G401.6 (cell line): ENCODE measurements around the gene GRIN1.
A peak's percentile ranks its signal among the peaks of the same experiment; 100 is the strongest.

ENCODE experiments used
- FAIRE-seq: peaks from 2 replicates; lab custom pipeline; 2012; peaks lifted over from hg19 to GRCh38; lab: Jason Lieb, UNC

Gene GRIN1

GRCh38 chr9:137194909-137195308 is 56.0 kb downstream of the GRIN1 start:
- no peak for FAIRE-seq

GRCh38 chr9:137195525-137196220 is 56.7 kb downstream of the GRIN1 start:
- FAIRE-seq: no peak

- no peak for FAIRE-seq
Observed at GRCh38 chr9:137198051-137198901, 59.3 kb downstream of the GRIN1 start.

GRCh38 chr9:137198902-137199283 is 59.9 kb downstream of the GRIN1 start:
- no peak for FAIRE-seq

GRCh38 chr9:137199411-137200121 is 60.6 kb downstream of the GRIN1 start:
- FAIRE-seq: no peak

- FAIRE-seq: peak; percentile 95
Observed at GRCh38 chr9:137200311-137201204, 61.6 kb downstream of the GRIN1 start, which contains the start of gene TPRN. Gene TPRN (minus strand): TSS chr9:137200741. CDS start chr9:137200711, 30 bp downstream.

- no peak for FAIRE-seq
Observed at GRCh38 chr9:137201205-137201868, 62.4 kb downstream of the GRIN1 start.

GRCh38 chr9:137202966-137203365 is 64.0 kb downstream of the GRIN1 start:
- FAIRE-seq: no peak

GRCh38 chr9:137204731-137205125 is 65.8 kb downstream of the GRIN1 start:
- FAIRE-seq: no peak

- FAIRE-seq: no peak
Observed at GRCh38 chr9:137205126-137206069, 66.4 kb downstream of the GRIN1 start, which contains the start of the genes NDOR1 and TMEM203. Gene NDOR1 (plus strand): TSS chr9:137205700. CDS start chr9:137205778, 78 bp downstream. Gene TMEM203 (minus strand): TSS chr9:137205648. CDS start chr9:137205414, 234 bp downstream.

GRCh38 chr9:137206602-137207001 is 67.6 kb downstream of the GRIN1 start:
- no peak for FAIRE-seq

GRCh38 chr9:137211532-137211931 is 72.6 kb downstream of the GRIN1 start:
- FAIRE-seq: no peak

- no peak for FAIRE-seq
Observed at GRCh38 chr9:137212520-137212919, 73.6 kb downstream of the GRIN1 start.

- no peak for FAIRE-seq
Observed at GRCh38 chr9:137213160-137214060, 74.5 kb downstream of the GRIN1 start.

GRCh38 chr9:137214620-137215019 is 75.7 kb downstream of the GRIN1 start:
- FAIRE-seq: no peak

GRCh38 chr9:137215196-137215986 is 76.4 kb downstream of the GRIN1 start:
- FAIRE-seq: no peak

GRCh38 chr9:137216188-137216965 is 77.4 kb downstream of the GRIN1 start:
- no peak for FAIRE-seq
